ENCODE results near the gene APLP1. TPM values are rescaled to one million over a fixed set of nuclear protein-coding genes. Genes with fewer than 3 reads are reported as not detected.
"Not testable (repeated sequence)": the region's sequence is repeated elsewhere in the genome, so short reads cannot be mapped to it uniquely, and the experiment has no call there.

APLP1 gene
- 1.1 and 8.4 TPM in 2 replicates for total RNA-seq

DNA sequence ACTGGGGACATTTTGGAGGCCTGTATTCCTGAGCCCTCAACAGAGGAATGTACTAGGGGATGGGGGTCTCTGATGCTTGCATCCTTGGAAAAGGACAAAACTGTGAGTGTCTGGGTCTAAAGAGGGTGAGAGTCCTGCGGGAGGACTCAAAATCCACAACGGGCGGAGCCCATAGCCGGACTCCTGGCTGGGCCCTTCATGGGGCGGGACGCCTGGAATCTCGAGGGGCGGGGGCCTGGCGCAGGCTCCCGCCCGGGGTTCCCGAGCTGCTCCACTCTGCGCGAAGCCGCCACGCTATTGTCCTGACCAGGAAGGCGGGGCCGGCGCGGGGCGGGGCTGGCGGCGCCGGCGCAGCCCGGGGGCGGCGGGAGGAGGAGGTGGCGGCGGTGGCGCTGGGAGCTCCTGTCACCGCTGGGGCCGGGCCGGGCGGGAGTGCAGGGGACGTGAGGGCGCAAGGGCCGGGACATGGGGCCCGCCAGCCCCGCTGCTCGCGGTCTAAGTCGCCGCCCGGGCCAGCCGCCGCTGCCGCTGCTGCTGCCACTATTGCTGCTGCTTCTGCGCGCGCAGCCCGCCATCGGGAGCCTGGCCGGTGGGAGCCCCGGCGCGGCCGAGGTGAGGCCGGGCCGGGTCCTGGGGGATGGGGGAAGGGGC, at the start of gene APLP1:
APLP1 (plus strand) TSS at position 403 of the 651 bp plus-strand sequence; CDS start at position 466, 63 bp downstream.
- no peak for DNase-seq (ENCODE audit: low read depth)
- H3K4me3 ChIP-seq (ENCODE audit: low read depth, low read length), result peak within 1 kb of the TSS; percentile 26
- TF ChIP-seq, protein P1, sequence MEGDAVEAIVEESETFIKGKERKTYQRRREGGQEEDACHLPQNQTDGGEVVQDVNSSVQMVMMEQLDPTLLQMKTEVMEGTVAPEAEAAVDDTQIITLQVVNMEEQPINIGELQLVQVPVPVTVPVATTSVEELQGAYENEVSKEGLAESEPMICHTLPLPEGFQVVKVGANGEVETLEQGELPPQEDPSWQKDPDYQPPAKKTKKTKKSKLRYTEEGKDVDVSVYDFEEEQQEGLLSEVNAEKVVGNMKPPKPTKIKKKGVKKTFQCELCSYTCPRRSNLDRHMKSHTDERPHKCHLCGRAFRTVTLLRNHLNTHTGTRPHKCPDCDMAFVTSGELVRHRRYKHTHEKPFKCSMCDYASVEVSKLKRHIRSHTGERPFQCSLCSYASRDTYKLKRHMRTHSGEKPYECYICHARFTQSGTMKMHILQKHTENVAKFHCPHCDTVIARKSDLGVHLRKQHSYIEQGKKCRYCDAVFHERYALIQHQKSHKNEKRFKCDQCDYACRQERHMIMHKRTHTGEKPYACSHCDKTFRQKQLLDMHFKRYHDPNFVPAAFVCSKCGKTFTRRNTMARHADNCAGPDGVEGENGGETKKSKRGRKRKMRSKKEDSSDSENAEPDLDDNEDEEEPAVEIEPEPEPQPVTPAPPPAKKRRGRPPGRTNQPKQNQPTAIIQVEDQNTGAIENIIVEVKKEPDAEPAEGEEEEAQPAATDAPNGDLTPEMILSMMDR (conservative IDR thresholded peaks at IDR 0.05; ENCODE audit: low read depth, low read length), result no peak

DNA sequence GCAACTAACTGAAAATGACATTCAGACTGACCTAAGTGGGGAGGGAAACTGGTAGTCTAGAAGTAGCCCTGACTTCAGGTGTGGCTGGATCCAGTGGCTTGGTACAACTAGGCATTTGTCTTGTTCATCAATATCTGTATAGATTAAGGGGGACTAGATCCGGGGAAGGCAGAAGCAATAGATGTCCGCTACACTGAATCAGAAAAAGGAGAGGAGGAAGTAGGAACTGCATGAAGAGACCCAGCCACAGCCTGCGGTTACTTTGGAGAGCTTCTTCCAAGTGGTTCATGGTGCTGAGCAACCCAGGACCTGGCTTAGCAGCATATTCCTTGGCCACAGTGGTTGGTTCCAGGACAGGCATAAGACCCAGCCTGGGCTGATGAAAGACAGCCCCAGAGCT, 45.8 kb upstream of the APLP1 start:
- TF ChIP-seq, protein P1 (conservative IDR thresholded peaks at IDR 0.05; ENCODE audit: low read depth, low read length), result no peak
- no peak overlapping the region for H3K4me3 ChIP-seq (ENCODE audit: low read depth, low read length)
- DNase-seq (ENCODE audit: low read depth), result no peak

DNA sequence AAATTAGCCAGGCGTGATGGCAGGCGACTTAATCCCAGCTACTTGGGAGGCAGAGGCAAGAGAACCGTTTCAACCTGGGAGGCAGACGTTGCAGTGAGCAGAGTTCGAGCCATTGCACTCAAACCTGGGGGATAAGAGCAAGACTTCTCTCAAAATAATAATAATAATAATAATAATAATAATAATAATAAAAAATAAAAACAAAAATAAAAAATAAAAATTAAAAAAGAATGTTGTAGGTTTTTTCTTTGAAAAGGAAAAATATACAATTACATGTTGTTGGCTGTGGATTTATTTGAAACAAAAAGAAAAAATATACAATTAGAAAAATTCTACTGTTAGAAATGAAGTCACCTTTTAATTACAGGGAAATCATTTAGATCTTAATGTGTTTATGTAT, 44.2 kb upstream of the APLP1 start:
- TF ChIP-seq, protein P1 (conservative IDR thresholded peaks at IDR 0.05; ENCODE audit: low read depth, low read length), result no peak
- no peak overlapping the region for H3K4me3 ChIP-seq (ENCODE audit: low read depth, low read length)
- DNase-seq (ENCODE audit: low read depth), result no peak

DNA sequence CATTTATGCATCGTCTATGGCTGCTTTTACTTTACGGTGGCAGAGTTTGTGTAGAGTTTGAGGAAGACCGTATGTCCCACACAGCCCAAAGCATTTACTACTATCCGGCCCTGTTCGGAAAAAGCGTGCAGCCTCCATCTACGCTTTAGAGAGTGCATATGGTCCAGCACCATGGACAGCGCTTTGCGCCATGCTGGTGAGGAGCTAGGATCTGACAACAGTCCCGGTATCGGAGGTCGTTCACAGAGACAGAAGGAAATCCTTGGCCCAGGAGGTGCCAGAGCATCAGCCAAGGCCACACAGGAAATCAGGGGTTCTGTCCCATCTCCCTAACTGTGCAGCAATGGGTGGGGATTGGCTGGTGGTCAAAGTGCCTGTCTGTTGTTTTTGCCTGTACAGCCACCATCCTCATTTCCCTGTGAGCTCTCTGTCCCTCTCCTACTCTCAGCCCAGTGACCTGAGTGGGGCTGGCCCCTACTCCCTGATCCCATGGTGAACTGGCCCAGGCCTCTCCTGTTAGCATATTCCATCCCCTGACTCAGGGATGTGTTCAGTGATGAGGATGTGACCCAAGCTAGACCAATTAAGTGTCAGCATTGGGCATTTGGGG, 39.6 kb upstream of the APLP1 start:
- TF ChIP-seq, protein P1 (conservative IDR thresholded peaks at IDR 0.05; ENCODE audit: low read depth, low read length), result no peak

DNA sequence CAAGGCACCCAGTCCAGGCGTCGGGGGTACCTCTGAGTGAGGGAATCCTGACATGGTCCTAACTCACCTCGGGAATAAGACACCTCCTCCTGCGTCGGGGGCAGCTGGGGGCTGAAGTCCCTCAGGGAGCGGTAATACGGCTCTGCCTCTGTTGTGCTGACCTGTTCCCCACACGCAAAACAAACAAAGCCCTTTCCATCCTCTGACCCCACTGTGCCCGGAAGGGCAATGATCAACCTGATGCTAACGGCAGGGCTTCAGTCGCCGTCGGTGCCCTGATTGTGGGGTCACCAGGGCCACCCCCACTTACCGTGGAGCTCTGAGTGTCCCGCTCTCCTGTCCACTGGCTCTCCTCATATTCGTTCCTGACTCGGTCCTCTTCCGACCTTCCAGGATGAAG, 37.4 kb upstream of the APLP1 start:
- no peak overlapping the region for H3K4me3 ChIP-seq (ENCODE audit: low read depth, low read length)
- no peak for DNase-seq (ENCODE audit: low read depth)
- TF ChIP-seq, protein P1 (conservative IDR thresholded peaks at IDR 0.05; ENCODE audit: low read depth, low read length), result no peak

More for the DNA sequence above, 39.6 kb upstream of the APLP1 start:
- no peak overlapping the region for H3K4me3 ChIP-seq (ENCODE audit: low read depth, low read length)
- DNase-seq (ENCODE audit: low read depth), result no peak

DNA sequence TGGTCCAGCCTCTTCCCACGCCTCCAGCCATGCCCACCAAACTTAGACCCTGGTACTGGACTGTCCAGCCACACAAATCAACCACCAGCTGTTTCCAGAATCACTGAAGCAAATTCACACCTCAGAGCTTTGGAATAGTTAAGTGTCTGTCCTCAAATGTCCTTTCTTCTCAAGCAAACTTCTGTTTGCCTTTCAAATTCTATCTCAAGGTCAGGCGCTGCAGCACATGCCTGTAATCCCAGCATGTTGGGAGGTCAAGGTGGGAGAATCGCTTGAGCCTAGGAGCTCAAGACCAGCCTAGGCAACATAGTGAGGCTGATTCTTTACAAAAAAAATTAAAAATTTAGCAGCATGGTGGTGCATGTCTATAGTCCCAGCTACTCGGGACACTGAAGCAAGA, 36.3 kb upstream of the APLP1 start:
- DNase-seq (ENCODE audit: low read depth), result no peak
- TF ChIP-seq, protein P1 (conservative IDR thresholded peaks at IDR 0.05; ENCODE audit: low read depth, low read length), result no peak
- no peak overlapping the region for H3K4me3 ChIP-seq (ENCODE audit: low read depth, low read length)

DNA sequence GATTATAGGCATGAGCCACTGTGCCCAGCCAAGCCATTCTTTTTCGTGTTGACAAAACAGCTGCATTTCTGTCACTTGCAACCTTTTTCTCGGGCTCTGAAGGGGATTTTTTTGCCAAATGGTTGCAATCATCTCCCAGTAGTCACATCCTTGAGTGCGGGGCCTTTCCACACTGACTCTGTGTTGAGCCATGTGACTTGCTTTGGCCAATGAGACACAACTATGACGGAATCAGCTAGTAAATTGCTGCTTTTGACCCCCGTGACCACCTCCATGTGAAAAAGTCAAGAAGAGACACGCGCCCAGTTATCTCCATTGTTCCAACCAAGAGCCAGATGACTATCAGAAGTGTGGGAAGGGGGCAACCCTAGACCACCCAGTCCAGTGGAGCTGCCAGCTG, 34.4 kb upstream of the APLP1 start:
- TF ChIP-seq, protein P1 (conservative IDR thresholded peaks at IDR 0.05; ENCODE audit: low read depth, low read length), result no peak
- no peak for DNase-seq (ENCODE audit: low read depth)
- no peak overlapping the region for H3K4me3 ChIP-seq (ENCODE audit: low read depth, low read length)

DNA sequence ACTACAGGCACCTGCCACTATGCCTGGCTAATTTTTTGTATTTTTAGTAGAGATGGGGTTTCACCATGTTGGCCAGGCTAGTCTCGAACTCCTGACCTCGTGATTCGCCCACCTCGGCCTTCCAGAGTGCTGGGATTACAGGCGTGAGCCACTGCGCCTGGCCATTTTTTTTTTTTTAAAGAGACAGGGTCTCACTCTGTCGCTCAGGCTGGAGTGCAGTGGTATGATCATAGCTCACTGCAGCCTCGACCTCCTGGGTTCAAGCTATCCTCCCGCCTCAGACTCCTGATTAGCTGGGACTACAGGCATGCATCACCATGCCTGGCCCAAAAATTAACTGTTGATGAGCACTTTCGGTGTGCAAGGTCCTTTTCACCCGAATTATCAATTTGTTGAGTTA, 32.3 kb upstream of the APLP1 start:
- H3K4me3 ChIP-seq (ENCODE audit: low read depth, low read length); DNase-seq (ENCODE audit: low read depth): not testable (repeated sequence)

All from epithelial cell of proximal tubule (primary cell).